ENCODE data around the gene TNC. TPM values are rescaled to one million over a fixed set of nuclear protein-coding genes. Genes with fewer than 3 reads are reported as not detected.

The TNC gene
- 155 and 263 TPM in 2 replicates for total RNA-seq

GRCh38 chr9:115117999-115118878 is at the start of gene TNC:
Gene TNC, minus strand, starts transcription at chr9:115118157. Its CDS starts 27,139 bp downstream, at chr9:115091018.

Other genes with a start within 250 kb of the TNC start
- not detected in 2 replicates for gene TNFSF8, start 187.6 kb downstream of the TNC start, total RNA-seq